A549 treated with CpdA at 1 μM for 4 hours (cell line): ENCODE data around the gene N4BP3. TPM values are rescaled to one million over a fixed set of nuclear protein-coding genes. Genes with fewer than 3 reads are reported as not detected.

ENCODE experiments used
- total RNA-seq: library from RNA; stranded (reverse); fragments of 200-300 nt; extraction: Qiagen RNA extraction; gene quantifications from 5 replicates; pipeline ENCODE4 v1.2.3, GENCODE V29; 2022; ENCODE audit warnings: low read depth

N4BP3 gene
- 0.94 to 1.6 TPM (median 1.4 TPM) in 5 replicates for total RNA-seq

GRCh38 chr5:178113141-178113787 is at the start of gene N4BP3:
Gene N4BP3 (plus strand): TSS chr5:178113532. CDS start chr5:178119584, 6,052 bp downstream.

GRCh38 chr5:178130576-178131445 is 17.5 kb downstream of the N4BP3 start, which contains the start of gene RMND5B:
Gene RMND5B (plus strand): TSS chr5:178131014. CDS start chr5:178138120, 7,106 bp downstream.

GRCh38 chr5:178153530-178154340 is 40.4 kb downstream of the N4BP3 start, which contains the start of gene NHP2:
Gene NHP2 (minus strand): TSS chr5:178153885. CDS start chr5:178153817, 68 bp downstream.

Other genes starting within 250 kb of the N4BP3 start
- not detected in 5 replicates for gene PROP1, start 117.3 kb upstream of the N4BP3 start, total RNA-seq
- gene RMND5B, start 17.5 kb downstream of the N4BP3 start, total RNA-seq = 21.0 to 31.1 TPM (median 29.6 TPM) in 5 replicates
- gene NHP2, start 40.4 kb downstream of the N4BP3 start, total RNA-seq = 392 to 507 TPM (median 426 TPM) in 5 replicates
- gene GMCL2, start 73.8 kb downstream of the N4BP3 start, total RNA-seq = not detected in 5 replicates
- gene HNRNPAB, start 91.0 kb downstream of the N4BP3 start, total RNA-seq = 318 to 343 TPM (median 328 TPM) in 5 replicates
- gene PHYKPL, start 119.3 kb downstream of the N4BP3 start, total RNA-seq = 6.4 to 11.6 TPM (median 7.9 TPM) in 5 replicates